Measurements from ENCODE around the gene TMEM63C.

The TMEM63C gene

GRCh38 chr14:77178656-77179055 lies 2.9 kb upstream of the TMEM63C start (continued):
- no peak for TF ChIP-seq ZBTB6 (tag by site-specific recombination; IDR thresholded peaks at IDR 0.05)
- TF ChIP-seq ZNF530 (tag by site-specific recombination; IDR thresholded peaks at IDR 0.05; ENCODE audit: low read depth) = no peak
- no peak for TF ChIP-seq REPIN1 (tag by site-specific recombination; IDR thresholded peaks at IDR 0.05; ENCODE audit: low read depth)
- TF ChIP-seq, protein P1, sequence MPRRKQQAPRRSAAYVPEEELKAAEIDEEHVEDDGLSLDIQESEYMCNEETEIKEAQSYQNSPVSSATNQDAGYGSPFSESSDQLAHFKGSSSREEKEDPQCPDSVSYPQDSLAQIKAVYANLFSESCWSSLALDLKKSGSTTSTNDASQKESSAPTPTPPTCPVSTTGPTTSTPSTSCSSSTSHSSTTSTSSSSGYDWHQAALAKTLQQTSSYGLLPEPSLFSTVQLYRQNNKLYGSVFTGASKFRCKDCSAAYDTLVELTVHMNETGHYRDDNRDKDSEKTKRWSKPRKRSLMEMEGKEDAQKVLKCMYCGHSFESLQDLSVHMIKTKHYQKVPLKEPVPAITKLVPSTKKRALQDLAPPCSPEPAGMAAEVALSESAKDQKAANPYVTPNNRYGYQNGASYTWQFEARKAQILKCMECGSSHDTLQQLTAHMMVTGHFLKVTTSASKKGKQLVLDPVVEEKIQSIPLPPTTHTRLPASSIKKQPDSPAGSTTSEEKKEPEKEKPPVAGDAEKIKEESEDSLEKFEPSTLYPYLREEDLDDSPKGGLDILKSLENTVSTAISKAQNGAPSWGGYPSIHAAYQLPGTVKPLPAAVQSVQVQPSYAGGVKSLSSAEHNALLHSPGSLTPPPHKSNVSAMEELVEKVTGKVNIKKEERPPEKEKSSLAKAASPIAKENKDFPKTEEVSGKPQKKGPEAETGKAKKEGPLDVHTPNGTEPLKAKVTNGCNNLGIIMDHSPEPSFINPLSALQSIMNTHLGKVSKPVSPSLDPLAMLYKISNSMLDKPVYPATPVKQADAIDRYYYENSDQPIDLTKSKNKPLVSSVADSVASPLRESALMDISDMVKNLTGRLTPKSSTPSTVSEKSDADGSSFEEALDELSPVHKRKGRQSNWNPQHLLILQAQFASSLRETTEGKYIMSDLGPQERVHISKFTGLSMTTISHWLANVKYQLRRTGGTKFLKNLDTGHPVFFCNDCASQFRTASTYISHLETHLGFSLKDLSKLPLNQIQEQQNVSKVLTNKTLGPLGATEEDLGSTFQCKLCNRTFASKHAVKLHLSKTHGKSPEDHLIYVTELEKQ (tag by site-specific recombination; IDR thresholded peaks at IDR 0.05; ENCODE audit: borderline replicate concordance) = no peak
- no peak for TF ChIP-seq SCRT2 (tag by site-specific recombination; IDR thresholded peaks at IDR 0.05)
- TF ChIP-seq ZNF830 (tag by site-specific recombination; IDR thresholded peaks at IDR 0.05; ENCODE audit: low read depth) = no peak

- POLR2A ChIA-PET = interaction anchor here (0.6 to 1.3 kb wide), 2 partner anchors 140 to 210 kb away, joined by 3 to 4 read pairs; partner anchors contain the start of genes GSTZ1 and POMT2
- H3K27ac ChIP-seq (ENCODE audit: extremely low read depth, low read depth, low read length) = no peak overlapping the region
- TF ChIP-seq ZNF37A (tag by site-specific recombination; IDR thresholded peaks at IDR 0.05) (no peak), HOXC10 (CRISPR knock-in tag; IDR thresholded peaks at IDR 0.05) (no peak), WT1 (tag by site-specific recombination; IDR thresholded peaks at IDR 0.05) (no peak; the same call in 1 of the 2 replicates), ZNF335 (tag by site-specific recombination; conservative IDR thresholded peaks at IDR 0.05) (peak; percentile 71), MEIS1 (CRISPR knock-in tag; IDR thresholded peaks at IDR 0.05; ENCODE audit: borderline replicate concordance) (no peak), ZNF843 (tag by site-specific recombination; IDR thresholded peaks at IDR 0.05) (0 out of 2 replicates have a peak, but pooled peaks have one; percentile 10), ZNF24 (tag by site-specific recombination; IDR thresholded peaks at IDR 0.05) (no peak), ZNF76 (tag by site-specific recombination; IDR thresholded peaks at IDR 0.05; ENCODE audit: borderline replicate concordance, low read depth) (peak; percentile 63)
- 0 out of 2 replicates have a peak, but pooled peaks cover 3% of the 10 kb centered on the region for H3K4me1 ChIP-seq (ENCODE audit: control insufficient read depth, insufficient read depth, low read length)
- H3K9me3 ChIP-seq (ENCODE audit: control insufficient read depth, insufficient read depth, low read depth, low read length) = no peaks in the 10 kb centered on the region
- H3K4me3 ChIP-seq (ENCODE audit: low read depth, low read length) = peak overlapping the region; percentile 60; the same call in 1 of the 2 replicates
- CTCF ChIA-PET = interaction anchor here (0.9 to 2.3 kb wide), 3 partner anchors 10 to 32 kb away, joined by 3 to 13 read pairs (median 3); no protein-coding TSS in a partner anchor
- no peaks in the 10 kb centered on the region for H3K36me3 ChIP-seq (ENCODE audit: control insufficient read depth in 2 of 2, insufficient read depth in 1 of 2, low read length in 2 of 2)
These were observed 634 bp upstream of the TMEM63C start for GRCh38 chr14:77180726-77181602.

DNA sequence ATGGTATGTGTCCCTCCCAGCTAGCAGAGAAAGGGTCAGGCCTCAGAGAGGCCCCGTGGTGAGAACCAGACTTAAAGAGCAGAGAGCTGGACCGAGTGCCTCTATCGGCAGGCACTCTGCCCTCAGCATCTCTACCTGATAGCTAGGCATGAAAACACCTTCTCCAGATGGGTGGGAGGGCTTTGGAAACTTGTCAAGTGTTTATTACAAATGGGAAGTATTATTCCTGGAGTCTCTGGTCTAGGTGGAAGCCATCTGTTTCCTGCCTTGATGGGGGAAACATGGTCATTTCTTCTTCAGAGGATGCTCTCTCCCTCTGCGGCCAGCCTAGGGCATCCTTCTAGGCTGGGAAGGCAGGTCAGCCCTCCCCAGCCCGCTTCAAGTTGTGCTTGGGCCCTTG lies 2.3 kb downstream of the TMEM63C start:
- Histone ChIP-seq H3K36me3 (ENCODE audit: control insufficient read depth in 2 of 2, insufficient read depth in 1 of 2, low read length in 2 of 2) (no peaks in the 10 kb centered on the region), H3K27ac (ENCODE audit: extremely low read depth, low read depth, low read length) (no peak overlapping the region), H3K9me3 (ENCODE audit: control insufficient read depth, insufficient read depth, low read depth, low read length) (no peaks in the 10 kb centered on the region), H3K4me3 (ENCODE audit: low read depth, low read length) (no peak overlapping the region), H3K4me1 (ENCODE audit: control insufficient read depth, insufficient read depth, low read length) (0 out of 2 replicates have a peak, but pooled peaks cover 3% of the 10 kb centered on the region)
- POLR2A ChIA-PET = no interaction called here
- CTCF ChIA-PET = interaction anchor here (0.6 to 1.7 kb wide), 2 partner anchors 27 to 29 kb away, joined by 3 to 7 read pairs; no protein-coding TSS in a partner anchor
- TF ChIP-seq ZNF426 (tag by site-specific recombination; IDR thresholded peaks at IDR 0.05) = no peak
- no peak for TF ChIP-seq TRIM28 (IDR thresholded peaks at IDR 0.05; ENCODE audit: borderline replicate concordance, low read length)
- TF ChIP-seq ZNF324 (tag by site-specific recombination; IDR thresholded peaks at IDR 0.05) = no peak
- no peak for TF ChIP-seq ZNF174 (tag by site-specific recombination; IDR thresholded peaks at IDR 0.05)
- no peak for TF ChIP-seq ZNF629 (tag by site-specific recombination; IDR thresholded peaks at IDR 0.05)
- no peak for TF ChIP-seq ZXDB (tag by site-specific recombination; IDR thresholded peaks at IDR 0.05)
- no peak for TF ChIP-seq ZNF488 (tag by site-specific recombination; IDR thresholded peaks at IDR 0.05)
- no peak for TF ChIP-seq SCRT2 (tag by site-specific recombination; IDR thresholded peaks at IDR 0.05)
- TF ChIP-seq ZFP3 (tag by site-specific recombination; IDR thresholded peaks at IDR 0.05; ENCODE audit: low read depth) = no peak
- TF ChIP-seq ZSCAN23 (tag by site-specific recombination; IDR thresholded peaks at IDR 0.05) = no peak
- no peak for TF ChIP-seq ATF2 (tag by site-specific recombination; IDR thresholded peaks at IDR 0.05; ENCODE audit: low read depth)
- TF ChIP-seq ZNF138 (tag by site-specific recombination; IDR thresholded peaks at IDR 0.05; ENCODE audit: borderline replicate concordance) = no peak
- TF ChIP-seq ZNF830 (tag by site-specific recombination; IDR thresholded peaks at IDR 0.05; ENCODE audit: low read depth) = no peak
- no peak for TF ChIP-seq ZNF221 (tag by site-specific recombination; IDR thresholded peaks at IDR 0.05; ENCODE audit: borderline replicate concordance)
